ENCODE data around the gene LRP1-AS.

Gene LRP1-AS

GRCh38 chr12:57182918-57183575, 35.6 kb upstream of the LRP1-AS start:
- no peak overlapping the region for H3K4me2 ChIP-seq
- peaks cover 0 to 12% (median under 1%) of the 10 kb centered on the region in 10 experiments; a peak in 7 of 20 replicates for H3K4me1 ChIP-seq
- no peak overlapping the region for H3K9ac ChIP-seq
- no peaks in the 10 kb centered on the region for H3K9me3 ChIP-seq (replicated peaks in 1 of 11)
- no peaks in the 10 kb centered on the region for H3K27me3 ChIP-seq
- H3K27ac ChIP-seq: no peak overlapping the region
- peaks cover 0 to 99% (median 0%) of the 10 kb centered on the region in 11 experiments; a peak in 11 of 22 replicates for H4K20me1 ChIP-seq
- no peak for TF ChIP-seq Cebpa-rat (IDR thresholded peaks at IDR 0.05)
- peaks cover 5 to 100% (median 42%) of the 10 kb centered on the region in 11 experiments; a peak in 16 of 22 replicates for H3K36me3 ChIP-seq
- no peak overlapping the region for H3K4me3 ChIP-seq

GRCh38 chr12:57181561-57182155, 34.2 kb upstream of the LRP1-AS start:
- H3K4me2 ChIP-seq: no peak overlapping the region
- H3K9me3 ChIP-seq (replicated peaks in 1 of 11): no peaks in the 10 kb centered on the region
- no peak overlapping the region for H3K27ac ChIP-seq
- H3K27me3 ChIP-seq: no peaks in the 10 kb centered on the region
- no peak for TF ChIP-seq Cebpa-rat (IDR thresholded peaks at IDR 0.05)
- peaks cover 0 to 100% (median 40%) of the 10 kb centered on the region in 11 experiments; a peak in 16 of 22 replicates for H3K36me3 ChIP-seq
- peaks cover 0 to 17% (median 9%) of the 10 kb centered on the region in 10 experiments; a peak in 12 of 20 replicates for H3K4me1 ChIP-seq
- H3K4me3 ChIP-seq: no peak overlapping the region
- H4K20me1 ChIP-seq: peaks cover 0 to 99% (median 0%) of the 10 kb centered on the region in 11 experiments; a peak in 9 of 22 replicates
- 0 out of 22 replicates have a peak overlapping the region, but pooled peaks of 1 of the 11 experiments have one; percentile 2 for H3K9ac ChIP-seq

GRCh38 chr12:57181072-57181471, 33.7 kb upstream of the LRP1-AS start:
- H3K27me3 ChIP-seq: no peaks in the 10 kb centered on the region
- no peak overlapping the region for H3K4me2 ChIP-seq
- H3K27ac ChIP-seq: no peak overlapping the region
- no peaks in the 10 kb centered on the region for H3K9me3 ChIP-seq (replicated peaks in 1 of 11)
- TF ChIP-seq Cebpa-rat (IDR thresholded peaks at IDR 0.05): no peak
- H3K9ac ChIP-seq: no peak overlapping the region; a peak in 2 of 22 replicates
- H3K36me3 ChIP-seq: peaks cover 0 to 100% (median 42%) of the 10 kb centered on the region in 11 experiments; a peak in 17 of 22 replicates
- peaks cover 0 to 20% (median 11%) of the 10 kb centered on the region in 10 experiments; a peak in 12 of 20 replicates for H3K4me1 ChIP-seq
- H4K20me1 ChIP-seq: peaks cover 0 to 99% (median 0%) of the 10 kb centered on the region in 11 experiments; a peak in 9 of 22 replicates
- no peak overlapping the region for H3K4me3 ChIP-seq

- Histone ChIP-seq H4K20me1 (peaks cover 0 to 99% (median 0%) of the 10 kb centered on the region in 11 experiments; a peak in 9 of 22 replicates), H3K4me1 (peaks cover 0 to 21% (median 11%) of the 10 kb centered on the region in 10 experiments; a peak in 12 of 20 replicates), H3K36me3 (peaks cover 0 to 100% (median 43%) of the 10 kb centered on the region in 11 experiments; a peak in 17 of 22 replicates), H3K9me3 (replicated peaks in 1 of 11) (no peaks in the 10 kb centered on the region), H3K9ac (no peak overlapping the region; a peak in 2 of 22 replicates), H3K27ac (no peak overlapping the region), H3K27me3 (no peaks in the 10 kb centered on the region), H3K4me3 (no peak overlapping the region), H3K4me2 (no peak overlapping the region)
- TF ChIP-seq Cebpa-rat (IDR thresholded peaks at IDR 0.05): no peak
These were observed 33.0 kb upstream of the LRP1-AS start for GRCh38 chr12:57180321-57180989.

- H3K9me3 ChIP-seq (replicated peaks in 1 of 11): no peaks in the 10 kb centered on the region
- no peak overlapping the region for H3K9ac ChIP-seq
- H3K27ac ChIP-seq: no peak overlapping the region
- H3K27me3 ChIP-seq: no peaks in the 10 kb centered on the region
- no peak for TF ChIP-seq Cebpa-rat (IDR thresholded peaks at IDR 0.05)
- H4K20me1 ChIP-seq: peaks cover 0 to 99% (median 0%) of the 10 kb centered on the region in 11 experiments; a peak in 9 of 22 replicates
- no peak overlapping the region for H3K4me2 ChIP-seq
- peaks cover 0 to 100% (median 39%) of the 10 kb centered on the region in 11 experiments; a peak in 17 of 22 replicates for H3K36me3 ChIP-seq
- H3K4me3 ChIP-seq: no peak overlapping the region
- peaks cover 0 to 24% (median 11%) of the 10 kb centered on the region in 10 experiments; a peak in 13 of 20 replicates for H3K4me1 ChIP-seq
These were observed 32.1 kb upstream of the LRP1-AS start for GRCh38 chr12:57179331-57180086.

GRCh38 chr12:57178213-57178612, 30.8 kb upstream of the LRP1-AS start:
- Histone ChIP-seq H3K4me2 (peak overlapping the region in 6 of 11 experiments; percentile 15 to 47 (median 29); a peak in 8 of 22 replicates), H4K20me1 (peaks cover 0 to 100% (median 0%) of the 10 kb centered on the region in 11 experiments; a peak in 8 of 22 replicates), H3K4me3 (no peak overlapping the region), H3K9ac (peak overlapping the region in 1 of 11 experiments; percentile 15; a peak in 1 of 22 replicates), H3K36me3 (peaks cover 0 to 100% (median 30%) of the 10 kb centered on the region in 11 experiments; a peak in 16 of 22 replicates), H3K27me3 (no peaks in the 10 kb centered on the region), H3K4me1 (peaks cover 0 to 36% (median 20%) of the 10 kb centered on the region in 10 experiments; a peak in 15 of 20 replicates), H3K9me3 (replicated peaks in 1 of 11) (no peaks in the 10 kb centered on the region), H3K27ac (no peak overlapping the region)
- no peak for TF ChIP-seq Cebpa-rat (IDR thresholded peaks at IDR 0.05)

GRCh38 chr12:57177354-57177753, 29.9 kb upstream of the LRP1-AS start:
- peaks cover 0 to 34% (median 22%) of the 10 kb centered on the region in 10 experiments; a peak in 15 of 20 replicates for H3K4me1 ChIP-seq
- H3K4me3 ChIP-seq: no peak overlapping the region
- no peak overlapping the region for H3K27ac ChIP-seq
- no peak for TF ChIP-seq Cebpa-rat (IDR thresholded peaks at IDR 0.05)
- no peaks in the 10 kb centered on the region for H3K9me3 ChIP-seq (replicated peaks in 1 of 11)
- H4K20me1 ChIP-seq: peaks cover 0 to 100% (median 0%) of the 10 kb centered on the region in 11 experiments; a peak in 7 of 22 replicates
- peak overlapping the region in 1 of 11 experiments; percentile 23; a peak in 1 of 22 replicates for H3K9ac ChIP-seq
- H3K27me3 ChIP-seq: no peaks in the 10 kb centered on the region
- H3K36me3 ChIP-seq: peaks cover 0 to 100% (median 30%) of the 10 kb centered on the region in 11 experiments; a peak in 16 of 22 replicates
- H3K4me2 ChIP-seq: peak overlapping the region in 6 of 11 experiments; percentile 12 to 47 (median 23); a peak in 7 of 22 replicates

- Histone ChIP-seq H3K4me2 (peak overlapping the region in 3 of 11 experiments; percentile 12 to 15 (median 15); a peak in 3 of 22 replicates), H4K20me1 (peaks cover 0 to 96% (median 0%) of the 10 kb centered on the region in 11 experiments; a peak in 7 of 22 replicates), H3K27ac (no peak overlapping the region), H3K36me3 (peaks cover 0 to 100% (median 30%) of the 10 kb centered on the region in 11 experiments; a peak in 16 of 22 replicates), H3K9ac (peak overlapping the region in 1 of 11 experiments; percentile 23; a peak in 2 of 22 replicates), H3K27me3 (no peaks in the 10 kb centered on the region), H3K4me3 (no peak overlapping the region), H3K9me3 (replicated peaks in 1 of 11) (no peaks in the 10 kb centered on the region), H3K4me1 (peaks cover 0 to 34% (median 22%) of the 10 kb centered on the region in 10 experiments; a peak in 15 of 20 replicates)
- TF ChIP-seq Cebpa-rat (IDR thresholded peaks at IDR 0.05): no peak
These were observed 29.4 kb upstream of the LRP1-AS start for GRCh38 chr12:57176846-57177245.
